ENCODE data around the gene APOB. TPM values are rescaled to one million over a fixed set of nuclear protein-coding genes. Genes with fewer than 3 reads are reported as not detected.

APOB gene
- total RNA-seq, 4 donors from 2014 or later: 0.11 to 0.13 TPM; not detected in 2

- no peaks in the 10 kb centered on the region for H3K36me3 ChIP-seq
These were observed 21.0 kb downstream of the APOB start for GRCh38 chr2:21022792-21023367.

GRCh38 chr2:21021430-21021829, 22.4 kb downstream of the APOB start:
- H3K4me1 ChIP-seq: no peaks in the 10 kb centered on the region
- no peak overlapping the region for H3K4me3 ChIP-seq (replicated peaks in 1 of 3)
- no peaks in the 10 kb centered on the region for H3K9me3 ChIP-seq
- no peaks in the 10 kb centered on the region for H3K27me3 ChIP-seq
- H3K36me3 ChIP-seq: no peaks in the 10 kb centered on the region
- 95 to 98% methylated on average over 1 of the region's 1 CpG for WGBS, 2 donors
- no peak overlapping the region for H3K27ac ChIP-seq
- no peak for DNase-seq
- TF ChIP-seq POLR2A (IDR thresholded peaks at IDR 0.05): no peak
- TF ChIP-seq CTCF (IDR thresholded peaks at IDR 0.05): no peak
- intact Hi-C loops (cut with DNase I): no loop called here

More at GRCh38 chr2:21022792-21023367, 21.0 kb downstream of the APOB start:
- TF ChIP-seq CTCF (IDR thresholded peaks at IDR 0.05) (no peak), POLR2A (IDR thresholded peaks at IDR 0.05) (no peak)
- Histone ChIP-seq H3K9me3 (no peaks in the 10 kb centered on the region), H3K4me1 (no peaks in the 10 kb centered on the region), H3K27ac (no peak overlapping the region), H3K27me3 (no peaks in the 10 kb centered on the region), H3K4me3 (replicated peaks in 1 of 3) (no peak overlapping the region)
- 86% methylated on average over 8 of the region's 8 CpGs for WGBS, 2 donors
- DNase-seq: no peak
- intact Hi-C loops (cut with DNase I): no loop called here

GRCh38 chr2:21020668-21021288, 23.1 kb downstream of the APOB start:
- H3K4me1 ChIP-seq: no peaks in the 10 kb centered on the region
- H3K27me3 ChIP-seq: no peaks in the 10 kb centered on the region
- no peak for DNase-seq
- H3K4me3 ChIP-seq (replicated peaks in 1 of 3): no peak overlapping the region
- no peak overlapping the region for H3K27ac ChIP-seq
- 96% methylated on average over 2 of the region's 2 CpGs for WGBS, 2 donors
- no peaks in the 10 kb centered on the region for H3K9me3 ChIP-seq
- no peaks in the 10 kb centered on the region for H3K36me3 ChIP-seq
- intact Hi-C loops (cut with DNase I): no loop called here
- TF ChIP-seq CTCF (IDR thresholded peaks at IDR 0.05) (no peak), POLR2A (IDR thresholded peaks at IDR 0.05) (no peak)

- H3K27me3 ChIP-seq: no peaks in the 10 kb centered on the region
- 87 to 91% methylated on average over 3 of the region's 3 CpGs for WGBS, 2 donors
- no peak for DNase-seq
- no peak for TF ChIP-seq POLR2A (IDR thresholded peaks at IDR 0.05)
- TF ChIP-seq CTCF (IDR thresholded peaks at IDR 0.05): no peak
- H3K4me3 ChIP-seq (replicated peaks in 1 of 3): no peak overlapping the region
- no peaks in the 10 kb centered on the region for H3K9me3 ChIP-seq
- H3K27ac ChIP-seq: no peak overlapping the region
- H3K4me1 ChIP-seq: no peaks in the 10 kb centered on the region
- intact Hi-C loops (cut with DNase I): no loop called here
- no peaks in the 10 kb centered on the region for H3K36me3 ChIP-seq
These were observed 23.7 kb downstream of the APOB start for GRCh38 chr2:21020031-21020667.

- Histone ChIP-seq H3K27ac (no peak overlapping the region), H3K9me3 (no peaks in the 10 kb centered on the region), H3K27me3 (no peaks in the 10 kb centered on the region), H3K4me1 (no peaks in the 10 kb centered on the region), H3K4me3 (replicated peaks in 1 of 3) (no peak overlapping the region), H3K36me3 (no peaks in the 10 kb centered on the region)
- 88 to 91% methylated on average over 6 of the region's 6 CpGs for WGBS, 2 donors
- intact Hi-C loops (cut with DNase I): no loop called here
- TF ChIP-seq CTCF (IDR thresholded peaks at IDR 0.05): no peak
- DNase-seq: no peak
These were observed 24.2 kb downstream of the APOB start for GRCh38 chr2:21019678-21020021.
